Kidney (tissue), 14 donors: Measurements from ENCODE around the gene SCAANT1. TPM values are rescaled to one million over a fixed set of nuclear protein-coding genes. Genes with fewer than 3 reads are reported as not detected.

Experiments used
- DNase-seq, 5 donors: peaks; one replicate each; pipeline ENCODE4 v3.0.0-alpha.2; 2013 to 2020
- FAIRE-seq: peaks from 2 replicates; lab custom pipeline; 2012; peaks lifted over from hg19 to GRCh38; lab: Jason Lieb, UNC
- H3K27ac ChIP-seq, 2 donors: one replicate each; pipeline ENCODE4 v1.7.0; 2013; ENCODE audit warnings: low read depth in 2 of 2, low read length in 2 of 2, inconsistent platforms in 1 of 2
- H3K27me3 ChIP-seq: one replicate; pipeline ENCODE4 v1.7.1; 2013; ENCODE audit warnings: low read length, inconsistent platforms; ENCODE audit not compliant: control insufficient read depth, insufficient read depth
- H3K36me3 ChIP-seq, 3 donors: one replicate each; pipeline versions ENCODE4 v1.7.0 to v1.7.1; 2013; ENCODE audit warnings: low read length in 3 of 3, control low read depth in 1 of 3, inconsistent platforms in 1 of 3; ENCODE audit not compliant: insufficient read depth in 3 of 3, control insufficient read depth in 2 of 3
- H3K4me1 ChIP-seq, 3 donors: one replicate each; pipeline versions ENCODE4 v1.7.0 to v1.7.1; 2013; ENCODE audit warnings: low read length in 3 of 3, inconsistent platforms in 1 of 3, low read depth in 1 of 3; ENCODE audit not compliant: control insufficient read depth in 2 of 3, insufficient read depth in 2 of 3
- H3K4me3 ChIP-seq, 3 donors: one replicate each; pipeline versions ENCODE4 v1.7.0 to v1.8.1; 2013; ENCODE audit warnings: low read length in 3 of 3, control low read depth in 1 of 3, inconsistent platforms in 1 of 3
- H3K9ac ChIP-seq, 3 donors: one replicate each; pipeline versions ENCODE4 v1.7.0 to v1.7.1; 2013; ENCODE audit warnings: low read length in 3 of 3, control low read depth in 1 of 3, inconsistent platforms in 1 of 3
- H3K9me3 ChIP-seq, 3 donors: one replicate each; pipeline versions ENCODE4 v1.7.0 to v1.7.1; 2013; ENCODE audit warnings: low read length in 3 of 3, control low read depth in 1 of 3, inconsistent platforms in 1 of 3; ENCODE audit not compliant: control insufficient read depth in 2 of 3, insufficient read depth in 1 of 3
- intact Hi-C: fragments of 100-400 bp; cut with DNase I; formaldehyde crosslinking; loops from one replicate; pipeline ENCODE4 v1.11.1; 2022
- polyA plus RNA-seq: library from polyadenylated mRNA; stranded (reverse); fragments of 350-450 nt; fragmentation: Illumina TruSeq; extraction: RNeasy Lipid Tissue Mini Kit (QIAGEN cat#74804); gene quantifications from one replicate; pipeline ENCODE4 v1.2.3, GENCODE V29; 2014; ENCODE audit warnings: low read depth, low replicate concordance; ENCODE audit not compliant: insufficient read depth
- total RNA-seq: library from RNA; stranded (reverse); fragmentation: NEBNext Ultra II Directional; extraction: Animal tissue kit (Norgen Biotek cat#: 25700); gene quantifications from one replicate; pipeline ENCODE4 v1.2.1, GENCODE V29; 2021
- TF ChIP-seq, protein P1 (sequence below): IDR thresholded peaks from 3 replicates; pipeline ENCODE4 v1.5.1; 2012; ENCODE audit warnings: mild to moderate bottlenecking, moderate library complexity, borderline replicate concordance; ENCODE audit not compliant: insufficient read depth; ENCODE audit errors: extremely low read depth
- donor health status: control.
- donor health status: control.
- donor health status: control.
- donor health status: control.
- donor health status: control.
- donor health status: DM: yes; HTN: yes; CAD: no.
- donor health status: Normal renal cell carcinoma (clear cell type).

The SCAANT1 gene
- total and polyA plus RNA-seq, 2 donors from 2014 or later = not detected

DNA sequence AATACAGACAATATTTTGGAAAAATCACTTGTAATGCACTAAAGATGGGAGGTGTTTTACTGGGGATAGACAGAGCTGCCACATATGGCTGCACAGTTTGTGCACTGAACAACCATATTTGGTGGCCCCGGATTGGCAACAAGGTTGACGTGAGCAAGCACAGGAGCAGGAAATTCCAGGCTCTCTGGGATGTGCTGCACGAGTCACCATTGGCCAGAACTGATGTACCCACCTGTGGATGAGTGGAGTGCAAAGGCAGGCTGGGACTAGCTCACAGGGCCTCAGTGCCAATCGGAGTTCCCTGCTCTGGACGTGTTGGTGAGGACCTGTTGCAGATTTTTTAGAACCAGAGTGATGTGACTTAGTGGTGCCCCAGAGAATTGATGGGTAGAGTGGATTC, 42.0 kb upstream of the SCAANT1 start:
- no peak for FAIRE-seq
- Histone ChIP-seq H3K4me1 (peaks cover 0 to 27% (median 12%) of the 10 kb centered on the region in 3 donors), H3K27ac (no peak overlapping the region)

GRCh38 chr3:63952248-63952594, 40.0 kb upstream of the SCAANT1 start:
- Histone ChIP-seq H3K4me3 (no peak overlapping the region), H3K9ac (no peak overlapping the region), H3K36me3 (peaks cover 0 to 5% (median 0%) of the 10 kb centered on the region in 3 donors), H3K9me3 (no peaks in the 10 kb centered on the region), H3K27me3 (no peaks in the 10 kb centered on the region), H3K27ac (no peak overlapping the region), H3K4me1 (peaks cover 0 to 22% (median 12%) of the 10 kb centered on the region in 3 donors)
- TF ChIP-seq, protein P1, sequence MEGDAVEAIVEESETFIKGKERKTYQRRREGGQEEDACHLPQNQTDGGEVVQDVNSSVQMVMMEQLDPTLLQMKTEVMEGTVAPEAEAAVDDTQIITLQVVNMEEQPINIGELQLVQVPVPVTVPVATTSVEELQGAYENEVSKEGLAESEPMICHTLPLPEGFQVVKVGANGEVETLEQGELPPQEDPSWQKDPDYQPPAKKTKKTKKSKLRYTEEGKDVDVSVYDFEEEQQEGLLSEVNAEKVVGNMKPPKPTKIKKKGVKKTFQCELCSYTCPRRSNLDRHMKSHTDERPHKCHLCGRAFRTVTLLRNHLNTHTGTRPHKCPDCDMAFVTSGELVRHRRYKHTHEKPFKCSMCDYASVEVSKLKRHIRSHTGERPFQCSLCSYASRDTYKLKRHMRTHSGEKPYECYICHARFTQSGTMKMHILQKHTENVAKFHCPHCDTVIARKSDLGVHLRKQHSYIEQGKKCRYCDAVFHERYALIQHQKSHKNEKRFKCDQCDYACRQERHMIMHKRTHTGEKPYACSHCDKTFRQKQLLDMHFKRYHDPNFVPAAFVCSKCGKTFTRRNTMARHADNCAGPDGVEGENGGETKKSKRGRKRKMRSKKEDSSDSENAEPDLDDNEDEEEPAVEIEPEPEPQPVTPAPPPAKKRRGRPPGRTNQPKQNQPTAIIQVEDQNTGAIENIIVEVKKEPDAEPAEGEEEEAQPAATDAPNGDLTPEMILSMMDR = no peak
- FAIRE-seq (no peak), DNase-seq (no peak)
- intact Hi-C loops = no loop called here

More for the DNA sequence above, 42.0 kb upstream of the SCAANT1 start:
- Histone ChIP-seq H3K4me3 (no peak overlapping the region), H3K27me3 (no peaks in the 10 kb centered on the region), H3K36me3 (peaks cover 0 to 5% (median 0%) of the 10 kb centered on the region in 3 donors), H3K9ac (no peak overlapping the region), H3K9me3 (no peaks in the 10 kb centered on the region)
- TF ChIP-seq, protein P1 = no peak
- intact Hi-C loops = no loop called here
- DNase-seq = no peak

- H3K27me3 ChIP-seq = no peaks in the 10 kb centered on the region
- no peaks in the 10 kb centered on the region for H3K9me3 ChIP-seq
- intact Hi-C loops = no loop called here
- DNase-seq (no peak), FAIRE-seq (no peak)
- H3K36me3 ChIP-seq = peaks cover 0 to 5% (median 0%) of the 10 kb centered on the region in 3 donors
- no peak overlapping the region for H3K4me3 ChIP-seq
- H3K27ac ChIP-seq = no peak overlapping the region
- peaks cover 0 to 19% (median 11%) of the 10 kb centered on the region in 3 donors for H3K4me1 ChIP-seq
- H3K9ac ChIP-seq = no peak overlapping the region
- TF ChIP-seq, protein P1 = no peak
These were observed 39.5 kb upstream of the SCAANT1 start for GRCh38 chr3:63951492-63952247.
